NT2/D1 (cell line): ENCODE results near the gene SERPIND1.

Experiments
- SUZ12 ChIP-seq: IDR thresholded peaks from 2 replicates; pipeline ENCODE4 v1.6.1; 2011; ENCODE audit not compliant: insufficient read length, insufficient read depth; ENCODE audit errors: extremely low read depth
- ZNF274 ChIP-seq: IDR thresholded peaks from 2 replicates; pipeline ENCODE4 v1.6.1; 2011; ENCODE audit warnings: mild to moderate bottlenecking, low read depth, low read length

DNA sequence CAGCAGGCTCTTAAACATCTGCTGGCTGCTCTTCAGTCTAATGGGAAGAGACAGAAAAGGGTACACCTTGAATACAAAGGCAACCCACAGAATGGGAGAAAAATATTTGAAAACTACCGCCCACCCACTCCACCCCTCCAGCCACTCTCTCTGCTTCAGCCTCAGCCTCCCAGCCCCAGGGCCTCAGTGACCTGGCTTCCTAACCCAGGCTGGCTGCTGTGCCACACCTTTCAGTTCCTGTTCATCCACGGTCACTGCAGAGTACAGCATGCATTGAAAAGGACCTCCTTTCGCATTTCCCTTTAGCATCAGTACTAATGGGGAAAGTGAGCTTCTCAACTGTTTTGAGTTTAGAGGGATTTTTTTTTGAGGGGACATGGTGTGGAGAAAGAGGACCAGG is 28.8 kb upstream of the SERPIND1 start:
- TF ChIP-seq ZNF274 (no peak), SUZ12 (no peak)
